ENCODE data around the gene KLHL29.

The KLHL29 gene

DNA sequence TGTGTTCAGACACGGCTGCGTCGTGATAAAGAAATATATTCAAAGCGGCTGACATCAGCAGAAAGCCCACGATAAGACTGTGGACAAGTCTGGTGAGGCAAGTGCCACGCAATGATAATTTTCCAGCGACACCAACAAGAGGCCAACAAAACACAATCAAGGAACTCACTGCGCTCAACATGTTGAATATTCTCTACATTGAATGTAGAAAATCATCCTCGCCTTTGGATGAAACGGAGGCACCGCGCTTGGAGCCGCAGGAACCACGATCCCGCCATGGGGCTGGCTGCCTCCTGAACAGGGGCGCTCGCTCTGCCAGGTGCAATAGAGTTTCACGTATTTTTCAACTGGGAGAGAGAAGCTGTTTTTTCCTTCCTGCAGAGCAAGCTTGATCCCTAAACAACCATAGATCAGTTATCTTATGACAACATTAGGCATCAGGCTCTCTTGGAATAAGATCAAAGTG is 321.7 kb downstream of the KLHL29 start:
- Histone ChIP-seq H3K27me3 (ENCODE audit: control insufficient read depth, insufficient read depth, low read length) (no peaks in the 10 kb centered on the region), H3K9me3 (ENCODE audit: control insufficient read depth, insufficient read depth, low read length) (no peaks in the 10 kb centered on the region), H3K9ac (ENCODE audit: low read depth, low read length) (no peak overlapping the region), H3K4me1 (ENCODE audit: control insufficient read depth, insufficient read depth, low read length) (no peaks in the 10 kb centered on the region), H3K4me3 (ENCODE audit: low read depth, low read length) (no peak overlapping the region), H3K36me3 (ENCODE audit: control insufficient read depth, insufficient read depth, low read length) (no peaks in the 10 kb centered on the region)

GRCh38 chr2:23707096-23707495 is 322.1 kb downstream of the KLHL29 start:
- Histone ChIP-seq H3K9me3 (ENCODE audit: control insufficient read depth, insufficient read depth, low read length) (no peaks in the 10 kb centered on the region), H3K27me3 (ENCODE audit: control insufficient read depth, insufficient read depth, low read length) (no peaks in the 10 kb centered on the region), H3K9ac (ENCODE audit: low read depth, low read length) (no peak overlapping the region), H3K4me1 (ENCODE audit: control insufficient read depth, insufficient read depth, low read length) (peaks cover 3% of the 10 kb centered on the region), H3K36me3 (ENCODE audit: control insufficient read depth, insufficient read depth, low read length) (no peaks in the 10 kb centered on the region), H3K4me3 (ENCODE audit: low read depth, low read length) (no peak overlapping the region)

- H3K4me1 ChIP-seq (ENCODE audit: control insufficient read depth, insufficient read depth, low read length) = peaks cover 7% of the 10 kb centered on the region
- no peaks in the 10 kb centered on the region for H3K27me3 ChIP-seq (ENCODE audit: control insufficient read depth, insufficient read depth, low read length)
- no peak overlapping the region for H3K4me3 ChIP-seq (ENCODE audit: low read depth, low read length)
- no peaks in the 10 kb centered on the region for H3K36me3 ChIP-seq (ENCODE audit: control insufficient read depth, insufficient read depth, low read length)
- no peak overlapping the region for H3K9ac ChIP-seq (ENCODE audit: low read depth, low read length)
- no peaks in the 10 kb centered on the region for H3K9me3 ChIP-seq (ENCODE audit: control insufficient read depth, insufficient read depth, low read length)
Observed at GRCh38 chr2:23708771-23709170, 323.8 kb downstream of the KLHL29 start.

DNA sequence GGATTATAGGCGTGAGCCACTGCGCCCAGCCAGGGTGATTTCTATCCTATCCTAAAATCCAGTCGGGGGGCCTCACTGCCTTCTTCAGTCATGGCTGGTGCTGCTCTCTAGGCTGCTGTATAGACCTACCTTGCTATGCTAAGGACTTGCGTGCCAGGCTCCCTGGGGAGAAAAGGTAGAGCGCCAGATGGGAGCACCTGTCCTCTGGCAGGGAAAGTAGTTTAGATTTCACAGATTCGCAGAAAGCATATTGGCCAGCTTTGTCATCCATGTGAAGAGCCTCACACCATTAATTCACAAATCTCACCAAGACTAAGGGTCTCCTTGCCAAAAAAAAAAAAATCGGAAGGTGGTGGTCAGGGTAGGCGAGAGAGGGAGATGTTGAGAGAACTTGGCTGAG is 324.3 kb downstream of the KLHL29 start:
- H3K4me1 ChIP-seq (ENCODE audit: control insufficient read depth, insufficient read depth, low read length) = peaks cover 7% of the 10 kb centered on the region
- no peaks in the 10 kb centered on the region for H3K36me3 ChIP-seq (ENCODE audit: control insufficient read depth, insufficient read depth, low read length)
- no peak overlapping the region for H3K4me3 ChIP-seq (ENCODE audit: low read depth, low read length)
- no peaks in the 10 kb centered on the region for H3K27me3 ChIP-seq (ENCODE audit: control insufficient read depth, insufficient read depth, low read length)
- H3K9me3 ChIP-seq (ENCODE audit: control insufficient read depth, insufficient read depth, low read length) = no peaks in the 10 kb centered on the region
- no peak overlapping the region for H3K9ac ChIP-seq (ENCODE audit: low read depth, low read length)

GRCh38 chr2:23711979-23712755 is 327.2 kb downstream of the KLHL29 start:
- Histone ChIP-seq H3K9ac (ENCODE audit: low read depth, low read length) (no peak overlapping the region), H3K36me3 (ENCODE audit: control insufficient read depth, insufficient read depth, low read length) (no peaks in the 10 kb centered on the region), H3K4me1 (ENCODE audit: control insufficient read depth, insufficient read depth, low read length) (peaks cover 7% of the 10 kb centered on the region)

DNA sequence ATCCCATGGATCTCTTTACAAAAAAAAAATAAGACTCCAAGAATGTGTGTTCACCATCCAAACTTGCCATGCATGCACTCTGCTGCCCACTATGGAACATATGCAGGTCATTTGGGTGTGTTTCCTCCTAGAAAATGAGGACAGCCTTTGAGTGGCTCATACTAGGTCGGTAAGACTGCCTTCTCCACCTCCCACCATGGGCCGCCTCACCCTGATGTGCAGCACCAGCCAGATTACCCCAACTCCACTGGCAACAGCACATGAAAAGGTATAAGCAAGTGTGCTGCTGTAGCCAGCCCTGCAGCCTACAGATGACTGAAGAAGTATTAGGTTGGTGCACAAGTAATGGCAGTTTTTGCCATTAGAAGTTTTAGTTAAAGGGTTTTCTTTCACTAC is 327.8 kb downstream of the KLHL29 start:
- no peaks in the 10 kb centered on the region for H3K36me3 ChIP-seq (ENCODE audit: control insufficient read depth, insufficient read depth, low read length)
- no peak overlapping the region for H3K9ac ChIP-seq (ENCODE audit: low read depth, low read length)
- H3K27me3 ChIP-seq (ENCODE audit: control insufficient read depth, insufficient read depth, low read length) = no peaks in the 10 kb centered on the region
- H3K9me3 ChIP-seq (ENCODE audit: control insufficient read depth, insufficient read depth, low read length) = no peaks in the 10 kb centered on the region
- peaks cover 7% of the 10 kb centered on the region for H3K4me1 ChIP-seq (ENCODE audit: control insufficient read depth, insufficient read depth, low read length)
- H3K4me3 ChIP-seq (ENCODE audit: low read depth, low read length) = no peak overlapping the region

More at GRCh38 chr2:23711979-23712755, 327.2 kb downstream of the KLHL29 start:
- Histone ChIP-seq H3K27me3 (ENCODE audit: control insufficient read depth, insufficient read depth, low read length) (no peaks in the 10 kb centered on the region), H3K4me3 (ENCODE audit: low read depth, low read length) (no peak overlapping the region), H3K9me3 (ENCODE audit: control insufficient read depth, insufficient read depth, low read length) (no peaks in the 10 kb centered on the region)

DNA sequence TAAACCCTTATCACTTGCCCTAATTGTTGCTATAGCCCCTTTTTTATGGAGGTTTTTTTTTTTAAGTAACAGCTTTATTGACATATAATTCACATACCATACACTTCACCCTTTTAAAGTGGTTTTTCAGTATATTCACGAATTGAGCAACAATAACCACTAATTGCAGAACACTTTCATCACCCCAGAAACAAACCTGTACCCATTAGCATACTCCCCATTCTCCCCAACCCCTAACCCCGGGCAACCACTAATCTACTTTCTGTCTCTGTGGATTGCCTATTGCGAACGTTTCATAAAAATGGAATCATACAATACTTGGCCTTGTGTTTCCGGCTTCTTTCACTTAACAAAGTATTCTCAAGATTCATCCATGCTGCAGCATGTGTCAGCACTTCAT is 328.4 kb downstream of the KLHL29 start:
- Histone ChIP-seq H3K4me3 (ENCODE audit: low read depth, low read length) (no peak overlapping the region), H3K27me3 (ENCODE audit: control insufficient read depth, insufficient read depth, low read length) (no peaks in the 10 kb centered on the region), H3K36me3 (ENCODE audit: control insufficient read depth, insufficient read depth, low read length) (no peaks in the 10 kb centered on the region), H3K4me1 (ENCODE audit: control insufficient read depth, insufficient read depth, low read length) (peaks cover 7% of the 10 kb centered on the region), H3K9ac (ENCODE audit: low read depth, low read length) (no peak overlapping the region), H3K9me3 (ENCODE audit: control insufficient read depth, insufficient read depth, low read length) (no peaks in the 10 kb centered on the region)

DNA sequence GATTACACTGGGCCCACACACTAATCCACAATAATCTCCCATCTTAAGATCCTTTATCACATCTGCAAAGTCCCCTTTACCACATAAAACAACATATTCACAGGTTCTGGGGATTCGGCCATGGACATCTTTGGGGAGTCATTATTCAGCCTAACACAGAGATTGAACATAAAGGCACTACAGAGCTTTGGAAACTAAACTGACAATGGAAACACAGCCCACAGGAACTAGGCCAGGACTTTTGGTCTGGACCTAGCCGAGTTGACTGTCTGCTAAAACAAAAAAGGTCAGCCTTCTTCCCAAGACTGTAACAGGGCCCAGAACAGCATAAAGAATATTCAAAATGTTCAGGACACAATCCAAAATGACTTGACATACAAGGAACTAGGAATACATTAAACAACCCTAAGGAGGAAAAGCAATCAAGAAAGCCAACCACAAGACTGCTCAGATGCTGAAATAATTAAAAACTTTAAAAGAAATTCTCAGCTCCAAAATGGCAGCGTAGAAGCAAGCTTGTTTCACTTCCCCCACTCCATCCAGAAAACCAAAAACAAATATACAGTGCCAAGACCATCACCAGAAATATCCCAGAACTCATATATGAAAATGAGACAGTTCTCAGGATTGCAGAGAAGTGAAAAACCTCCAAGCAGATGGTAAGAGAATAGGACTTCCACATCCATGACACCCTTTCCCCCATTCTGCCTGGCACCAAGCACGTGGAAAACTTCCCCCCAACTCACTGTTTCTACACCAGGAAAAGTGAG is 334.1 kb downstream of the KLHL29 start:
- H3K27me3 ChIP-seq (ENCODE audit: control insufficient read depth, insufficient read depth, low read length) = no peaks in the 10 kb centered on the region
- H3K4me1 ChIP-seq (ENCODE audit: control insufficient read depth, insufficient read depth, low read length) = no peaks in the 10 kb centered on the region
- no peak overlapping the region for H3K9ac ChIP-seq (ENCODE audit: low read depth, low read length)
- no peak overlapping the region for H3K4me3 ChIP-seq (ENCODE audit: low read depth, low read length)
- no peaks in the 10 kb centered on the region for H3K36me3 ChIP-seq (ENCODE audit: control insufficient read depth, insufficient read depth, low read length)
- H3K9me3 ChIP-seq (ENCODE audit: control insufficient read depth, insufficient read depth, low read length) = no peaks in the 10 kb centered on the region

- Histone ChIP-seq H3K9me3 (ENCODE audit: control insufficient read depth, insufficient read depth, low read length) (no peaks in the 10 kb centered on the region), H3K4me1 (ENCODE audit: control insufficient read depth, insufficient read depth, low read length) (no peaks in the 10 kb centered on the region), H3K27me3 (ENCODE audit: control insufficient read depth, insufficient read depth, low read length) (no peaks in the 10 kb centered on the region), H3K36me3 (ENCODE audit: control insufficient read depth, insufficient read depth, low read length) (no peaks in the 10 kb centered on the region), H3K9ac (ENCODE audit: low read depth, low read length) (no peak overlapping the region), H3K4me3 (ENCODE audit: low read depth, low read length) (no peak overlapping the region)
Observed at GRCh38 chr2:23719716-23720115, 334.7 kb downstream of the KLHL29 start.

- H3K27me3 ChIP-seq (ENCODE audit: control insufficient read depth, insufficient read depth, low read length) = no peaks in the 10 kb centered on the region
- H3K36me3 ChIP-seq (ENCODE audit: control insufficient read depth, insufficient read depth, low read length) = no peaks in the 10 kb centered on the region
- H3K4me1 ChIP-seq (ENCODE audit: control insufficient read depth, insufficient read depth, low read length) = no peaks in the 10 kb centered on the region
- no peaks in the 10 kb centered on the region for H3K9me3 ChIP-seq (ENCODE audit: control insufficient read depth, insufficient read depth, low read length)
- H3K4me3 ChIP-seq (ENCODE audit: low read depth, low read length) = no peak overlapping the region
- no peak overlapping the region for H3K9ac ChIP-seq (ENCODE audit: low read depth, low read length)
Observed at GRCh38 chr2:23720705-23721453, 335.9 kb downstream of the KLHL29 start.

- no peaks in the 10 kb centered on the region for H3K9me3 ChIP-seq (ENCODE audit: control insufficient read depth, insufficient read depth, low read length)
- H3K9ac ChIP-seq (ENCODE audit: low read depth, low read length) = no peak overlapping the region
- H3K36me3 ChIP-seq (ENCODE audit: control insufficient read depth, insufficient read depth, low read length) = no peaks in the 10 kb centered on the region
- H3K27me3 ChIP-seq (ENCODE audit: control insufficient read depth, insufficient read depth, low read length) = no peaks in the 10 kb centered on the region
- no peak overlapping the region for H3K4me3 ChIP-seq (ENCODE audit: low read depth, low read length)
- H3K4me1 ChIP-seq (ENCODE audit: control insufficient read depth, insufficient read depth, low read length) = no peaks in the 10 kb centered on the region
Observed at GRCh38 chr2:23721454-23721826, 336.5 kb downstream of the KLHL29 start.
